Panc1 (cell line): ENCODE data around the gene SIAH3. TPM values are rescaled to one million over a fixed set of nuclear protein-coding genes. Genes with fewer than 3 reads are reported as not detected.

Source experiments
- ATAC-seq: fragments of 200-7000 bp; cut with Tn5 transposase; 2 replicates; pipeline ENCODE4 v1.9.1; 2020; ENCODE audit warnings: mild to moderate bottlenecking, moderate library complexity
- BruUV-seq: library from RNA; stranded (reverse); fragments of 400-500 nt; replicated peaks from 2 replicates; lab custom pipeline; 2021; lab: Mats Ljungman, UMichigan
- CTCF ChIA-PET: fragments of 300-600 bp; sonication (Branson Sonifier 250); formaldehyde crosslinking; loops from one replicate; lab custom pipeline; 2022; ENCODE audit warnings: antibody characterized with exemption; lab: Charles Lee
- POLR2A ChIA-PET: fragments of 300-600 bp; sonication (Branson Sonifier 250); formaldehyde crosslinking; loops from one replicate; lab custom pipeline; 2022; ENCODE audit warnings: antibody characterized with exemption; lab: Charles Lee
- DNase-seq: peaks from one replicate; pipeline ENCODE4 v3.0.0-alpha.2; 2010; ENCODE audit warnings: low read depth, low spot score
- H3K27ac ChIP-seq: 2 replicates; pipeline ENCODE4 v1.5.1; 2011; ENCODE audit warnings: mild to moderate bottlenecking, low read length, inconsistent platforms
- H3K27me3 ChIP-seq: fragments of 200-500 bp; sonication (Bioruptor generic); 2 replicates; pipeline ENCODE4 v1.6.0; 2014; ENCODE audit warnings: low read length, inconsistent platforms; ENCODE audit not compliant: control insufficient read depth, insufficient read depth
- H3K36me3 ChIP-seq: fragments of 200-500 bp; sonication (Bioruptor generic); 2 replicates; pipeline ENCODE4 v1.5.1; 2014; ENCODE audit warnings: inconsistent platforms, mild to moderate bottlenecking, low read length, moderate library complexity; ENCODE audit not compliant: control insufficient read depth, insufficient read depth
- H3K4me1 ChIP-seq: 2 replicates; pipeline ENCODE4 v1.5.1; 2011; ENCODE audit warnings: inconsistent platforms, mild to moderate bottlenecking, low read length, moderate library complexity; ENCODE audit not compliant: control insufficient read depth, insufficient read depth
- H3K4me3 ChIP-seq, 2 experiments: 2 replicates each; pipeline ENCODE4 v1.5.1; 2011 to 2012; ENCODE audit warnings: low read depth in 2 of 2, low read length in 2 of 2, mild to moderate bottlenecking in 2 of 2, inconsistent platforms in 1 of 2, moderate library complexity in 1 of 2
- H3K9me3 ChIP-seq: fragments of 200-500 bp; sonication (Bioruptor generic); 2 replicates; pipeline ENCODE4 v1.5.1; 2014; ENCODE audit warnings: low read depth, mild to moderate bottlenecking, inconsistent platforms, low read length, moderate library complexity; ENCODE audit not compliant: control insufficient read depth, insufficient read depth
- SIN3A ChIP-seq: IDR thresholded peaks from 2 replicates; pipeline ENCODE4 v1.6.1; 2012; ENCODE audit warnings: low read depth, mild to moderate bottlenecking, low read length, moderate library complexity, borderline replicate concordance; ENCODE audit not compliant: insufficient read depth
- TCF7L2 ChIP-seq: IDR thresholded peaks from 2 replicates; pipeline ENCODE4 v1.6.1; 2011; ENCODE audit warnings: mild to moderate bottlenecking, low read depth, low read length, inconsistent platforms
- in situ Hi-C: cut with HindIII; loops from 2 replicates; pipeline ENCODE4 v1.10.0; 2016; ENCODE audit warnings: low sequenced_read_pairs, low pct_unique_long_range_greater_than_20kb
- intact Hi-C: fragments of 100-400 bp; cut with micrococcal nuclease; formaldehyde crosslinking; loops from one replicate; pipeline ENCODE4 v1.10.0; 2022; ENCODE audit not compliant: unreplicated experiment
- total RNA-seq: library from RNA; stranded (reverse); gene quantifications from one replicate; pipeline ENCODE4 v1.2.1, GENCODE V29; 2021; ENCODE audit not compliant: unreplicated experiment
- TF ChIP-seq, protein P1 (sequence below): fragments of 450-650 bp; IDR thresholded peaks from 2 replicates; pipeline ENCODE4 v1.5.1; 2017; ENCODE audit warnings: mild to moderate bottlenecking
- TF ChIP-seq, protein P2 (sequence below), 2 experiments: IDR thresholded peaks; 2 replicates each; pipeline ENCODE4 v1.6.1; 2011 to 2012; ENCODE audit warnings: low read depth in 2 of 2, control low read depth in 1 of 2, low read length in 1 of 2, mild to moderate bottlenecking in 1 of 2, moderate library complexity in 1 of 2; ENCODE audit not compliant: insufficient read depth in 1 of 2

SIAH3 gene
- total RNA-seq, 1 experiment from 2014 or later: not detected

DNA sequence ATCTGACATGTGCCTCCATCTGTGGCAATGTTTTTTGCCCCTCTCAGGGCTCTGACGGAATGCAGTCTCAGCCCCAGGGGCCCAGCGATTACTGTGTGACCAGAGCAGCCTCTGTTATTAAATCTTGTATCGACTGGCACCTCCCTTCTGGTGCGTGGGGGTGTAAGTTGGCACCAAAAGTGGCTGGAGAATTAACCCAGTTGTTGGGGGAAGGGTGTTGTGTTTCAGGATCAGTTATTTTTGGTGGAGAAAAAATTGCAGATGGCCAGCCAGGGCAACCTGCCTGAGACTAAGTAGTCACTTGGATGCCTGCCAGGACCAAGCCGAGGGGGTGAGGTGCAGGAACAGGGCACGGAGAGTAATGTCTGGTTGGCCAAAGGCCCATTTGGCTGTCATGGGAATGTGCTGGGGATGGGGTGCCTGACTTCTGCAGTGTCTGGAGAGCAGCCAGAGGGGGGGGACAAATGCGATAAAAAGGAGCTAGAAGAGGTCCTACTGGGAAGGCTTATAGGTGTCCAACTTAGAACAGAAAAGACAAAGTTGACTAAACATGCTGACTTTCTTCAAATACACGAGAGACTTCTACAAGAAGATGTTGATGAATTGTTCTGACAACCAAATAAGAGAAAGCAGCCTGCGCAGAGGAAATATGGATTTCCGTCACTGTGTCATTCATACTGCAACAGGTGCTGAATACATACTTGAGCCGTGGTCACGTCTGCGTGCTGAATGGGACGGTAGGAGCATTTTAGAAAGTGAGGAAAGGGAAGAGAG, 69.8 kb downstream of the SIAH3 start:
- TF ChIP-seq, protein P1, sequence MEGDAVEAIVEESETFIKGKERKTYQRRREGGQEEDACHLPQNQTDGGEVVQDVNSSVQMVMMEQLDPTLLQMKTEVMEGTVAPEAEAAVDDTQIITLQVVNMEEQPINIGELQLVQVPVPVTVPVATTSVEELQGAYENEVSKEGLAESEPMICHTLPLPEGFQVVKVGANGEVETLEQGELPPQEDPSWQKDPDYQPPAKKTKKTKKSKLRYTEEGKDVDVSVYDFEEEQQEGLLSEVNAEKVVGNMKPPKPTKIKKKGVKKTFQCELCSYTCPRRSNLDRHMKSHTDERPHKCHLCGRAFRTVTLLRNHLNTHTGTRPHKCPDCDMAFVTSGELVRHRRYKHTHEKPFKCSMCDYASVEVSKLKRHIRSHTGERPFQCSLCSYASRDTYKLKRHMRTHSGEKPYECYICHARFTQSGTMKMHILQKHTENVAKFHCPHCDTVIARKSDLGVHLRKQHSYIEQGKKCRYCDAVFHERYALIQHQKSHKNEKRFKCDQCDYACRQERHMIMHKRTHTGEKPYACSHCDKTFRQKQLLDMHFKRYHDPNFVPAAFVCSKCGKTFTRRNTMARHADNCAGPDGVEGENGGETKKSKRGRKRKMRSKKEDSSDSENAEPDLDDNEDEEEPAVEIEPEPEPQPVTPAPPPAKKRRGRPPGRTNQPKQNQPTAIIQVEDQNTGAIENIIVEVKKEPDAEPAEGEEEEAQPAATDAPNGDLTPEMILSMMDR: no peak
- TF ChIP-seq TCF7L2: no peak
- TF ChIP-seq, protein P2, sequence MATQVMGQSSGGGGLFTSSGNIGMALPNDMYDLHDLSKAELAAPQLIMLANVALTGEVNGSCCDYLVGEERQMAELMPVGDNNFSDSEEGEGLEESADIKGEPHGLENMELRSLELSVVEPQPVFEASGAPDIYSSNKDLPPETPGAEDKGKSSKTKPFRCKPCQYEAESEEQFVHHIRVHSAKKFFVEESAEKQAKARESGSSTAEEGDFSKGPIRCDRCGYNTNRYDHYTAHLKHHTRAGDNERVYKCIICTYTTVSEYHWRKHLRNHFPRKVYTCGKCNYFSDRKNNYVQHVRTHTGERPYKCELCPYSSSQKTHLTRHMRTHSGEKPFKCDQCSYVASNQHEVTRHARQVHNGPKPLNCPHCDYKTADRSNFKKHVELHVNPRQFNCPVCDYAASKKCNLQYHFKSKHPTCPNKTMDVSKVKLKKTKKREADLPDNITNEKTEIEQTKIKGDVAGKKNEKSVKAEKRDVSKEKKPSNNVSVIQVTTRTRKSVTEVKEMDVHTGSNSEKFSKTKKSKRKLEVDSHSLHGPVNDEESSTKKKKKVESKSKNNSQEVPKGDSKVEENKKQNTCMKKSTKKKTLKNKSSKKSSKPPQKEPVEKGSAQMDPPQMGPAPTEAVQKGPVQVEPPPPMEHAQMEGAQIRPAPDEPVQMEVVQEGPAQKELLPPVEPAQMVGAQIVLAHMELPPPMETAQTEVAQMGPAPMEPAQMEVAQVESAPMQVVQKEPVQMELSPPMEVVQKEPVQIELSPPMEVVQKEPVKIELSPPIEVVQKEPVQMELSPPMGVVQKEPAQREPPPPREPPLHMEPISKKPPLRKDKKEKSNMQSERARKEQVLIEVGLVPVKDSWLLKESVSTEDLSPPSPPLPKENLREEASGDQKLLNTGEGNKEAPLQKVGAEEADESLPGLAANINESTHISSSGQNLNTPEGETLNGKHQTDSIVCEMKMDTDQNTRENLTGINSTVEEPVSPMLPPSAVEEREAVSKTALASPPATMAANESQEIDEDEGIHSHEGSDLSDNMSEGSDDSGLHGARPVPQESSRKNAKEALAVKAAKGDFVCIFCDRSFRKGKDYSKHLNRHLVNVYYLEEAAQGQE (IDR thresholded peaks at IDR 0.05; ENCODE audit: insufficient read depth in 1 of 2, low read depth in 2 of 2, low read length in 1 of 2): no peak
- ChIA-PET POLR2A (no interaction called here), CTCF (no interaction called here)
- H3K9me3 ChIP-seq: no peaks in the 10 kb centered on the region
- no peaks in the 10 kb centered on the region for H3K4me1 ChIP-seq
- no peaks in the 10 kb centered on the region for H3K27me3 ChIP-seq
- no peak overlapping the region for H3K4me3 ChIP-seq
- DNase-seq (no peak), ATAC-seq (no peak)
- intact Hi-C loops (no loop called here), in situ Hi-C loops (no loop called here)
- no peak overlapping the region for H3K27ac ChIP-seq
- no TSS peak for BruUV-seq
- H3K36me3 ChIP-seq: no peaks in the 10 kb centered on the region

DNA sequence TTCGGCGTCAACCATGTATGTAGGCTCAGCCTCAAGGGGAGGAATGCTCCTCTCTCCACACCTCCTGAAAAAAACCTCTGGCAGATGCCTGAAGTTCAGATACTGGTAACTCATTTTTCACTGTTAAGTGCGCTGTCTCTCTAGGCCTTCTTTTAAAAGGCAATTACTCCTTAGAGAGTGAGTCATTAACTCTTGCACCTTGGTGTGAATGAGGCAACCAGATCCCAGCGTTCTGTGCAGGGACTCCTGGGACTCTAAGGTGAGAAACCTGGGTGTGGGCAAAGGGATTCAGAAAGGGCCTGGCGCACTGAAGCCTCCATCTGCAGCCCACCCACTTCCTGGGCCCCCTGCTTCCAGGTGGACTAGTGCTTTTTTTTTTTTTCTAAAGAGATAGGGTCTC, 71.7 kb downstream of the SIAH3 start:
- DNase-seq (no peak), ATAC-seq (no peak)
- no peaks in the 10 kb centered on the region for H3K9me3 ChIP-seq
- in situ Hi-C loops: no loop called here
- TF ChIP-seq, protein P1: no peak
- TF ChIP-seq TCF7L2 (no peak), SIN3A (no peak)
- TF ChIP-seq, protein P2 (IDR thresholded peaks at IDR 0.05; ENCODE audit: insufficient read depth in 1 of 2, low read depth in 2 of 2, low read length in 1 of 2): no peak
- no peaks in the 10 kb centered on the region for H3K4me1 ChIP-seq
- ChIA-PET POLR2A (no interaction called here), CTCF (no interaction called here)
- H3K36me3 ChIP-seq: no peaks in the 10 kb centered on the region
- no peak overlapping the region for H3K27ac ChIP-seq
- H3K4me3 ChIP-seq: no peak overlapping the region
- BruUV-seq: no TSS peak
- intact Hi-C loops: no loop called here
- H3K27me3 ChIP-seq: no peaks in the 10 kb centered on the region
